HEK293T (cell line): Measurements from ENCODE around the gene FOXRED2.

Experiments
- CTCF ChIA-PET: fragments of 350-600 bp; formaldehyde crosslinking; extraction: SDS; loops from one replicate; lab custom pipeline; 2021; ENCODE audit warnings: antibody characterized with exemption, inconsistent platforms; lab: Yijun Ruan, JAX
- POLR2A ChIA-PET: fragments of 350-600 bp; formaldehyde crosslinking; extraction: SDS; loops from one replicate; lab custom pipeline; 2020; ENCODE audit warnings: antibody characterized with exemption, inconsistent platforms; lab: Yijun Ruan, JAX
- DNase-seq: peaks from one replicate; pipeline ENCODE4 v3.0.0; 2012; ENCODE audit warnings: mixed read lengths; ENCODE audit errors: extremely low spot score
- ARNT ChIP-seq: fragments of 450-650 bp; IDR thresholded peaks from 2 replicates; pipeline ENCODE4 v1.6.1; 2017; ENCODE audit warnings: mild to moderate bottlenecking
- BHLHE40 ChIP-seq: fragments of 450-650 bp; IDR thresholded peaks from 2 replicates; pipeline ENCODE4 v1.6.1; 2016; ENCODE audit warnings: mild to moderate bottlenecking, moderate library complexity, borderline replicate concordance
- CTBP1 ChIP-seq: fragments of 450-650 bp; IDR thresholded peaks from 2 replicates; pipeline ENCODE4 v1.6.1; 2016; ENCODE audit warnings: borderline replicate concordance
- ELF4 ChIP-seq: fragments of 450-650 bp; IDR thresholded peaks from 2 replicates; pipeline ENCODE4 v1.6.1; 2017; ENCODE audit warnings: antibody characterized with exemption
- FOXA1 ChIP-seq: fragments of 450-650 bp; IDR thresholded peaks from 2 replicates; pipeline ENCODE4 v1.6.1; 2016; ENCODE audit warnings: mild to moderate bottlenecking
- FOXK2 ChIP-seq: fragments of 450-650 bp; IDR thresholded peaks from 2 replicates; pipeline ENCODE4 v1.6.1; 2016; ENCODE audit warnings: mild to moderate bottlenecking
- FOXM1 ChIP-seq: fragments of 450-650 bp; IDR thresholded peaks from 2 replicates; pipeline ENCODE4 v1.6.1; 2017; ENCODE audit warnings: mild to moderate bottlenecking, borderline replicate concordance
- HDGF ChIP-seq: fragments of 450-650 bp; IDR thresholded peaks from 2 replicates; pipeline ENCODE4 v1.6.1; 2017; ENCODE audit warnings: antibody characterized with exemption, borderline replicate concordance
- L3MBTL2 ChIP-seq: fragments of 450-650 bp; conservative IDR thresholded peaks from 2 replicates; pipeline ENCODE4 v1.6.1; 2016; ENCODE audit warnings: mild to moderate bottlenecking
- LEF1 ChIP-seq: fragments of 450-650 bp; IDR thresholded peaks from 2 replicates; pipeline ENCODE4 v1.6.1; 2017; ENCODE audit warnings: mild to moderate bottlenecking, borderline replicate concordance
- NFRKB ChIP-seq: fragments of 450-650 bp; IDR thresholded peaks from 2 replicates; pipeline ENCODE4 v1.6.1; 2016; ENCODE audit warnings: mild to moderate bottlenecking, moderate library complexity
- PKNOX1 ChIP-seq: fragments of 450-650 bp; IDR thresholded peaks from 2 replicates; pipeline ENCODE4 v1.6.1; 2016
- SP1 ChIP-seq: fragments of 450-650 bp; IDR thresholded peaks from 2 replicates; pipeline ENCODE4 v1.6.1; 2017
- SUZ12 ChIP-seq: fragments of 450-650 bp; IDR thresholded peaks from 2 replicates; pipeline ENCODE4 v1.6.1; 2016; ENCODE audit warnings: mild to moderate bottlenecking
- TARDBP ChIP-seq: fragments of 450-650 bp; IDR thresholded peaks from 2 replicates; pipeline ENCODE4 v1.6.1; 2016
- ZNF384 ChIP-seq: fragments of 450-650 bp; IDR thresholded peaks from 2 replicates; pipeline ENCODE4 v1.6.1; 2016

Gene FOXRED2

GRCh38 chr22:36546932-36547331 is 40.1 kb upstream of the FOXRED2 start:
- TF ChIP-seq ARNT (no peak), ELF4 (no peak), ZNF384 (no peak), FOXK2 (no peak), FOXM1 (no peak), L3MBTL2 (no peak), FOXA1 (no peak), LEF1 (no peak), HDGF (no peak), BHLHE40 (no peak), SP1 (no peak), NFRKB (no peak), CTBP1 (no peak), TARDBP (no peak), SUZ12 (no peak), PKNOX1 (no peak)
- ChIA-PET POLR2A (interaction anchor here (1.5 kb wide), 1 partner anchor 17 kb away, joined by 5 read pairs; the partner anchor contains the start of gene EIF3D), CTCF (interaction anchor here (0.5 to 1.7 kb wide), 7 partner anchors 9 to 625 kb away, joined by 3 to 11 read pairs (median 4); no protein-coding TSS in a partner anchor)
- no peak for DNase-seq

- CTCF ChIA-PET: interaction anchor here (0.5 to 1.7 kb wide), 7 partner anchors 8 to 626 kb away, joined by 3 to 11 read pairs (median 4); no protein-coding TSS in a partner anchor
- TF ChIP-seq ELF4 (no peak), LEF1 (no peak), L3MBTL2 (peak; percentile 85), SUZ12 (no peak), SP1 (no peak), HDGF (no peak), FOXM1 (no peak), CTBP1 (no peak)
- POLR2A ChIA-PET: interaction anchor here (1.5 kb wide), 1 partner anchor 17 kb away, joined by 5 read pairs; the partner anchor contains the start of gene EIF3D
- DNase-seq: peak; percentile 91
Measured at GRCh38 chr22:36546092-36546804, 39.4 kb upstream of the FOXRED2 start.

- CTCF ChIA-PET: interaction anchor here (0.6 to 0.9 kb wide), 3 partner anchors 33 to 433 kb away, joined by 3 to 4 read pairs (median 3); no protein-coding TSS in a partner anchor
- POLR2A ChIA-PET: interaction anchor here (1.3 to 1.4 kb wide), 2 partner anchors 15 to 232 kb away, joined by 5 to 6 read pairs; partner anchors contain the start of genes EIF3D and IFT27
- DNase-seq: no peak
- no peak for TF ChIP-seq HDGF
- no peak for TF ChIP-seq FOXA1
- no peak for TF ChIP-seq ARNT
- TF ChIP-seq L3MBTL2: no peak
- TF ChIP-seq ZNF384: no peak
- TF ChIP-seq SUZ12: no peak
- no peak for TF ChIP-seq SP1
- no peak for TF ChIP-seq FOXK2
Measured at GRCh38 chr22:36544107-36544620, 37.3 kb upstream of the FOXRED2 start.

- TF ChIP-seq CTBP1 (no peak), ARNT (no peak), HDGF (no peak), TARDBP (no peak), ZNF384 (no peak), FOXA1 (no peak), L3MBTL2 (no peak), SP1 (no peak), SUZ12 (no peak), FOXM1 (no peak), LEF1 (no peak), FOXK2 (no peak), ELF4 (no peak), NFRKB (no peak), PKNOX1 (no peak), BHLHE40 (no peak)
- ChIA-PET POLR2A (interaction anchor here (3.2 kb wide), 1 partner anchor 13 kb away, joined by 17 read pairs; the partner anchor contains the start of gene EIF3D), CTCF (interaction anchor here (0.6 kb wide), 1 partner anchor 31 kb away, joined by 3 read pairs; no protein-coding TSS in a partner anchor)
- DNase-seq: no peak
Measured at GRCh38 chr22:36541831-36542411, 35.1 kb upstream of the FOXRED2 start.

GRCh38 chr22:36540867-36541642 is 34.2 kb upstream of the FOXRED2 start:
- DNase-seq: no peak
- CTCF ChIA-PET: no interaction called here

More at GRCh38 chr22:36540867-36541642, 34.2 kb upstream of the FOXRED2 start:
- POLR2A ChIA-PET: interaction anchor here (1.1 to 3.2 kb wide), 2 partner anchors 12 to 235 kb away, joined by 3 to 17 read pairs; partner anchors contain the start of genes EIF3D and IFT27
- no peak for TF ChIP-seq ZNF384
- no peak for TF ChIP-seq L3MBTL2
- TF ChIP-seq PKNOX1: no peak
- TF ChIP-seq FOXA1: no peak
- TF ChIP-seq ELF4: no peak
- no peak for TF ChIP-seq HDGF
- no peak for TF ChIP-seq BHLHE40
- TF ChIP-seq SUZ12: no peak
